ENCODE data around the gene CWF19L2. TPM values are rescaled to one million over a fixed set of nuclear protein-coding genes. Genes with fewer than 3 reads are reported as not detected.
"Not testable (repeated sequence)": the region's sequence is repeated elsewhere in the genome, so short reads cannot be mapped to it uniquely, and the experiment has no call there.

The CWF19L2 gene
- total RNA-seq, 1 donor from 2014 or later = 9.0 TPM

DNA sequence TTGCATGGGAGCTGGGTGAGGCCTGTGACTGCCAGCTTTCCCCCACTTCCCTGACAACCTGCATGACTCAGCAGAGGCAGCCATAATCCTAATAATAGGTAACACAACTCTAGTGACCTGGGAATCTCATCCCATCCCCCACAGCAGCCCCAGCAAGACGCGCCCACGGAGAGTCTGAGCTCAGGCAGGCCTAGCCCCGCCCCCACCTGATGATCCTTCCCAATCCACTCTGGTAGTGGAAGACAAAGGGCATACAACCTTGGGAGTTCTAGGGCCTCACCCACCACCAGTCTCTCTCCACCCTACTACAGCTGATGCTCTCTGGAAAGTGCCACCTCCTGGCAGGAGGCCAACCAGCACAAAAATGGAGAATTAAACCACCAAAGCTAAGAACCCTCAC lies 60.3 kb downstream of the CWF19L2 start:
- no peak overlapping the region for H3K4me3 ChIP-seq (ENCODE audit: insufficient read depth, low read depth, low read length)
- Mint-ChIP-seq H3K4me1 (ENCODE audit: low read depth, unreplicated experiment) (peaks cover 7% of the 10 kb centered on the region), H3K4me3 (ENCODE audit: unreplicated experiment) (no peak overlapping the region), H3K27ac (ENCODE audit: unreplicated experiment) (peak overlapping the region; percentile 55), H3K27me3 (ENCODE audit: low read depth, unreplicated experiment) (no peaks in the 10 kb centered on the region), H3K9me3 (ENCODE audit: unreplicated experiment) (peaks cover 3% of the 10 kb centered on the region), H3K36me3 (ENCODE audit: low read depth, unreplicated experiment) (peaks cover 11% of the 10 kb centered on the region)
- no peaks in the 10 kb centered on the region for H3K36me3 ChIP-seq (ENCODE audit: insufficient read depth, low read length)
- no peaks in the 10 kb centered on the region for H3K79me2 ChIP-seq (ENCODE audit: insufficient read depth, low read length)
- H4K20me1 ChIP-seq (ENCODE audit: insufficient read depth, low read length) = no peaks in the 10 kb centered on the region
- no peaks in the 10 kb centered on the region for H3K27me3 ChIP-seq (ENCODE audit: insufficient read depth, low read length)
- H3K27ac ChIP-seq (ENCODE audit: low read depth, low read length) = no peak overlapping the region
- no peak for TF ChIP-seq EZH2 (IDR thresholded peaks at IDR 0.05; ENCODE audit: insufficient read depth, low read length)
- TF ChIP-seq, protein P1, sequence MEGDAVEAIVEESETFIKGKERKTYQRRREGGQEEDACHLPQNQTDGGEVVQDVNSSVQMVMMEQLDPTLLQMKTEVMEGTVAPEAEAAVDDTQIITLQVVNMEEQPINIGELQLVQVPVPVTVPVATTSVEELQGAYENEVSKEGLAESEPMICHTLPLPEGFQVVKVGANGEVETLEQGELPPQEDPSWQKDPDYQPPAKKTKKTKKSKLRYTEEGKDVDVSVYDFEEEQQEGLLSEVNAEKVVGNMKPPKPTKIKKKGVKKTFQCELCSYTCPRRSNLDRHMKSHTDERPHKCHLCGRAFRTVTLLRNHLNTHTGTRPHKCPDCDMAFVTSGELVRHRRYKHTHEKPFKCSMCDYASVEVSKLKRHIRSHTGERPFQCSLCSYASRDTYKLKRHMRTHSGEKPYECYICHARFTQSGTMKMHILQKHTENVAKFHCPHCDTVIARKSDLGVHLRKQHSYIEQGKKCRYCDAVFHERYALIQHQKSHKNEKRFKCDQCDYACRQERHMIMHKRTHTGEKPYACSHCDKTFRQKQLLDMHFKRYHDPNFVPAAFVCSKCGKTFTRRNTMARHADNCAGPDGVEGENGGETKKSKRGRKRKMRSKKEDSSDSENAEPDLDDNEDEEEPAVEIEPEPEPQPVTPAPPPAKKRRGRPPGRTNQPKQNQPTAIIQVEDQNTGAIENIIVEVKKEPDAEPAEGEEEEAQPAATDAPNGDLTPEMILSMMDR (IDR thresholded peaks at IDR 0.05; ENCODE audit: insufficient read depth, low read depth, low read length) = no peak
- H3K9me3 ChIP-seq (ENCODE audit: insufficient read depth, low read depth, low read length) = no peaks in the 10 kb centered on the region
- H3K4me1 ChIP-seq (ENCODE audit: insufficient read depth, low read length) = no peaks in the 10 kb centered on the region
- no peak overlapping the region for H2AFZ ChIP-seq (ENCODE audit: low read depth, low read length)
- no peak for FAIRE-seq
- H3K9ac ChIP-seq (ENCODE audit: low read length) = no peak overlapping the region
- no peak overlapping the region for H3K4me2 ChIP-seq (ENCODE audit: low read length)
- no peak for DNase-seq (ENCODE audit: low read depth)

DNA sequence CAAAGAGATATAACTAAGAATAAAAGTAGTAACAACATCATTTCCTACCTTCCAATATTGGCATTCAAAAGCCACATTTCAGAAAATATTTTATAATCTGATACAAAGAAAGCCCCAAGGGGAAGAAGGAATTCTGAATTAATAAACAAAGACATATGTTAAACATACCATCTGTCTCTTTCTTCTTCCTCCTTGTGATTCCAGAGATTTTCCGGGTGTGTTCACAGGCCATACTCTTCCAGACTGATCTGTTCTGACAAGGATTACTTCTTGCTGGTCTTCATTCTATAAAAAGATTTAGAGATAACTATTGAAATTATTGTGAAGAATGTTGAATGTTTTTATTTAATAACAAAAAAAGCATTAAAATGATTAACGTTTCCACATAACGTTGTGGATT lies 65.0 kb downstream of the CWF19L2 start:
- H3K36me3 ChIP-seq (ENCODE audit: insufficient read depth, low read length) = peaks cover 4% of the 10 kb centered on the region
- H3K9ac ChIP-seq (ENCODE audit: low read length) = no peak overlapping the region
- Mint-ChIP-seq H3K36me3 (ENCODE audit: low read depth, unreplicated experiment) (peaks cover 9% of the 10 kb centered on the region), H3K4me3 (ENCODE audit: unreplicated experiment) (no peak overlapping the region), H3K4me1 (ENCODE audit: low read depth, unreplicated experiment) (peaks cover 7% of the 10 kb centered on the region), H3K9me3 (ENCODE audit: unreplicated experiment) (no peaks in the 10 kb centered on the region), H3K27ac (ENCODE audit: unreplicated experiment) (no peak overlapping the region), H3K27me3 (ENCODE audit: low read depth, unreplicated experiment) (no peaks in the 10 kb centered on the region)
- H3K4me3 ChIP-seq (ENCODE audit: insufficient read depth, low read depth, low read length) = no peak overlapping the region
- no peak for TF ChIP-seq EZH2 (IDR thresholded peaks at IDR 0.05; ENCODE audit: insufficient read depth, low read length)
- TF ChIP-seq, protein P1 (IDR thresholded peaks at IDR 0.05; ENCODE audit: insufficient read depth, low read depth, low read length) = no peak
- H3K27ac ChIP-seq (ENCODE audit: low read depth, low read length) = no peak overlapping the region
- no peaks in the 10 kb centered on the region for H3K27me3 ChIP-seq (ENCODE audit: insufficient read depth, low read length)
- no peaks in the 10 kb centered on the region for H3K4me1 ChIP-seq (ENCODE audit: insufficient read depth, low read length)
- H3K4me2 ChIP-seq (ENCODE audit: low read length) = no peak overlapping the region
- no peaks in the 10 kb centered on the region for H4K20me1 ChIP-seq (ENCODE audit: insufficient read depth, low read length)
- DNase-seq (ENCODE audit: low read depth) = no peak
- H3K79me2 ChIP-seq (ENCODE audit: insufficient read depth, low read length) = no peaks in the 10 kb centered on the region
- no peak for FAIRE-seq
- no peaks in the 10 kb centered on the region for H3K9me3 ChIP-seq (ENCODE audit: insufficient read depth, low read depth, low read length)
- no peak overlapping the region for H2AFZ ChIP-seq (ENCODE audit: low read depth, low read length)

DNA sequence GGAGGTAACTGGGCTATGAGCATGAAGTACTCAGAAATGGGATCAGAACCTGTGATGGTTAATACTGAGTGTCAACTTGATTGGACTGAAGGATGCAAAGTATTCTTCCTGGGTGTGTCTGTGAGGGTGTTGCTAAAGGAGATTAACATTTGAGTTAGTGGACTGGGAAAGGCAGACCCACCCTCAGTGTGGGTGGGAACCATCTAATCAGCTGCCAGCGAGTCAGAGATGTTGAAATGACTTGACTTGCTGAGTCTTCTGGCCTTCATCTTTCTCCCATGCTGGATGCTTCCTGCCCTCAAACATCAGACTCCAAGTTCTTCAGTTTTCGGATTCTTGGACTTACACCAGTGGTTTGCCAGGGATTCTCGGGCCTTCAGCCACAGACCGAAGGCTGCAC lies 66.9 kb downstream of the CWF19L2 start:
- DNase-seq (ENCODE audit: low read depth); H3K4me3 Mint-ChIP-seq (ENCODE audit: unreplicated experiment); H3K4me2 ChIP-seq (ENCODE audit: low read length); H3K4me1 Mint-ChIP-seq (ENCODE audit: low read depth, unreplicated experiment); H3K27ac ChIP-seq (ENCODE audit: low read depth, low read length); H3K4me3 ChIP-seq (ENCODE audit: insufficient read depth, low read depth, low read length); H3K27ac Mint-ChIP-seq (ENCODE audit: unreplicated experiment); H3K9me3 ChIP-seq (ENCODE audit: insufficient read depth, low read depth, low read length); H3K27me3 ChIP-seq (ENCODE audit: insufficient read depth, low read length); H3K9ac ChIP-seq (ENCODE audit: low read length); H3K36me3 ChIP-seq (ENCODE audit: insufficient read depth, low read length); H2AFZ ChIP-seq (ENCODE audit: low read depth, low read length); H3K4me1 ChIP-seq (ENCODE audit: insufficient read depth, low read length); H3K79me2 ChIP-seq (ENCODE audit: insufficient read depth, low read length); H3K36me3 Mint-ChIP-seq (ENCODE audit: low read depth, unreplicated experiment); H4K20me1 ChIP-seq (ENCODE audit: insufficient read depth, low read length); H3K27me3 Mint-ChIP-seq (ENCODE audit: low read depth, unreplicated experiment); H3K9me3 Mint-ChIP-seq (ENCODE audit: unreplicated experiment); FAIRE-seq: not testable (repeated sequence)

Data from astrocyte (in vitro differentiated cells and primary cell).